Psoas muscle (tissue), 8 donors: ENCODE results near the gene AGXT. TPM values are rescaled to one million over a fixed set of nuclear protein-coding genes. Genes with fewer than 3 reads are reported as not detected.

Source experiments
- ATAC-seq, 4 donors: fragments of 200-7000 bp; cut with Tn5 transposase; one replicate each; pipeline ENCODE4 v1.9.1; 2020; ENCODE audit warnings: moderate library complexity in 3 of 4, mild to moderate bottlenecking in 2 of 4
- DNase-seq, 2 donors: peaks; one replicate each; pipeline ENCODE4 v3.0.0-alpha.2; 2020
- H3K27ac ChIP-seq: fragments of 200-600 bp; one replicate; pipeline ENCODE4 v1.8.0; 2022
- H3K27me3 ChIP-seq, 3 donors: fragments of 200-600 bp in 1 of 3; one replicate each; pipeline versions ENCODE4 v1.6.1 to v1.8.0; 2013 to 2022; ENCODE audit warnings: low read length in 2 of 3, mild to moderate bottlenecking in 2 of 3, moderate library complexity in 1 of 3; ENCODE audit not compliant: insufficient read depth in 3 of 3
- H3K36me3 ChIP-seq, 2 donors: fragments of 200-600 bp in 1 of 2; one replicate each; pipeline versions ENCODE4 v1.6.1 to v1.8.0; 2013 to 2022; ENCODE audit warnings: low read depth in 1 of 2, mild to moderate bottlenecking in 1 of 2, moderate library complexity in 1 of 2; ENCODE audit not compliant: insufficient read depth in 1 of 2
- H3K4me1 ChIP-seq: fragments of 200-600 bp; one replicate; pipeline ENCODE4 v1.8.0; 2022
- H3K4me3 ChIP-seq: fragments of 200-600 bp; one replicate; pipeline ENCODE4 v1.8.0; 2022; ENCODE audit warnings: mild to moderate bottlenecking
- H3K9me3 ChIP-seq: fragments of 200-600 bp; one replicate; pipeline ENCODE4 v1.8.0; 2022
- CTCF ChIP-seq: fragments of 200-600 bp; IDR thresholded peaks from one replicate; pipeline ENCODE4 v1.8.0; 2022; ENCODE audit warnings: antibody characterized with exemption
- WGBS, 3 donors: extraction: QIAGEN DNeasy Blood & Tissue Kit; methylation state at CpG; one replicate each; pipeline versions ENCODE4 v1.1.6 to v1.1.7; 2013; 5-methylcytosine and 5-hydroxymethylcytosine counted together
- intact Hi-C, 2 donors: fragments of 100-400 bp; cut with DNase I; formaldehyde crosslinking; loops; one replicate each; pipeline versions ENCODE4 v1.11.0 to v1.14.2; 2022
- polyA plus RNA-seq, 3 donors: library from polyadenylated mRNA; stranded (reverse); fragments of 200-250 nt; gene quantifications; one replicate each; pipeline ENCODE4 v1.2.3, GENCODE V29; 2013
- total RNA-seq, 4 donors: library from RNA; stranded (reverse); fragmentation: NEBNext Ultra II Directional in 2 of 4; extraction: Animal tissue kit (Norgen Biotek cat#: 25700) in 2 of 4; gene quantifications; one replicate each; pipeline versions ENCODE4 v1.2.1 to v1.2.4, GENCODE V29; 2021 to 2023
- donor health status: healthy with polysubstance abuse.
- donor health status: DM: no; HTN: no; CAD: no; lungs with moderate emphysema.
- donor health status: Bipolar disorder and iron deficiency.
- donor health status: healthy.
- donor health status: DM: yes; HTN: yes; CAD: no.
- donor health status: DM: no; HTN: no; CAD: no.
- donor health status: DM: no; HTN: no; CAD: no.
- donor health status: DM: yes; HTN: yes; CAD: no.

AGXT gene
- total and polyA plus RNA-seq, 7 donors = 0.11 to 1.3 (median 0.30) TPM; not detected in 4

GRCh38 chr2:240885566-240885965 lies 16.9 kb downstream of the AGXT start:
- WGBS, 3 donors = 53 to 57% (median 57%) methylated on average over 1 of the region's 1 CpG
- DNase-seq = peak in 1 of 2 donors; percentile 31
- TF ChIP-seq CTCF = no peak
- no peak for ATAC-seq
- Histone ChIP-seq H3K36me3 (no peaks in the 10 kb centered on the region), H3K9me3 (no peaks in the 10 kb centered on the region), H3K27me3 (no peaks in the 10 kb centered on the region), H3K4me3 (no peak overlapping the region), H3K4me1 (no peaks in the 10 kb centered on the region), H3K27ac (no peak overlapping the region)
- intact Hi-C loops = no loop called here

- 78 to 90% (median 85%) methylated on average over 5 of the region's 5 CpGs for WGBS, 3 donors
These were observed 17.5 kb downstream of the AGXT start for GRCh38 chr2:240886023-240886565.

GRCh38 chr2:240886678-240887609 lies 18.3 kb downstream of the AGXT start:
- H3K9me3 ChIP-seq = no peaks in the 10 kb centered on the region
- WGBS, 3 donors = 75 to 78% (median 77%) methylated on average over 17 to 18 of the region's 18 CpGs
- TF ChIP-seq CTCF = no peak
- no peak for ATAC-seq
- no peak overlapping the region for H3K4me3 ChIP-seq
- H3K4me1 ChIP-seq = no peaks in the 10 kb centered on the region
- no peaks in the 10 kb centered on the region for H3K27me3 ChIP-seq
- intact Hi-C loops = no loop called here
- DNase-seq = peak in 1 of 2 donors; percentile 36
- no peaks in the 10 kb centered on the region for H3K36me3 ChIP-seq
- no peak overlapping the region for H3K27ac ChIP-seq

More at GRCh38 chr2:240886023-240886565, 17.5 kb downstream of the AGXT start:
- no peak overlapping the region for H3K27ac ChIP-seq
- TF ChIP-seq CTCF = no peak
- H3K4me3 ChIP-seq = no peak overlapping the region
- no peaks in the 10 kb centered on the region for H3K9me3 ChIP-seq
- ATAC-seq (no peak), DNase-seq (peak in 1 of 2 donors; percentile 3)
- H3K4me1 ChIP-seq = no peaks in the 10 kb centered on the region
- H3K36me3 ChIP-seq = no peaks in the 10 kb centered on the region
- no peaks in the 10 kb centered on the region for H3K27me3 ChIP-seq
- intact Hi-C loops = no loop called here

GRCh38 chr2:240887631-240888030 lies 19.0 kb downstream of the AGXT start:
- intact Hi-C loops = no loop called here
- Histone ChIP-seq H3K4me3 (no peak overlapping the region), H3K4me1 (no peaks in the 10 kb centered on the region), H3K36me3 (no peaks in the 10 kb centered on the region), H3K27me3 (no peaks in the 10 kb centered on the region), H3K27ac (no peak overlapping the region), H3K9me3 (no peaks in the 10 kb centered on the region)
- no peak for TF ChIP-seq CTCF
- DNase-seq = peak in 1 of 2 donors; percentile 42
- WGBS, 3 donors = 88 to 93% (median 89%) methylated on average over 4 of the region's 4 CpGs
- no peak for ATAC-seq
